Osteocyte (in vitro differentiated cells): ENCODE data around the gene PGM5. TPM values are rescaled to one million over a fixed set of nuclear protein-coding genes. Genes with fewer than 3 reads are reported as not detected.

Experiments used
- DNase-seq: peaks from one replicate; pipeline ENCODE4 v3.0.0; 2021; ENCODE audit warnings: mixed read lengths; ENCODE audit not compliant: unreplicated experiment; ENCODE audit errors: extremely low spot score
- H3K27ac Mint-ChIP-seq: one replicate; pipeline ENCODE4 v1.8.0; 2021; ENCODE audit warnings: mild to moderate bottlenecking, mixed read lengths; ENCODE audit not compliant: unreplicated experiment
- H3K27me3 Mint-ChIP-seq: one replicate; pipeline ENCODE4 v1.8.0; 2021; ENCODE audit warnings: mixed read lengths; ENCODE audit not compliant: unreplicated experiment
- H3K36me3 Mint-ChIP-seq: one replicate; pipeline ENCODE4 v1.8.0; 2021; ENCODE audit warnings: mixed read lengths; ENCODE audit not compliant: unreplicated experiment
- H3K4me1 Mint-ChIP-seq: one replicate; pipeline ENCODE4 v1.8.0; 2021; ENCODE audit warnings: mixed read lengths; ENCODE audit not compliant: unreplicated experiment
- H3K4me3 Mint-ChIP-seq: one replicate; pipeline ENCODE4 v1.8.0; 2021; ENCODE audit warnings: mild to moderate bottlenecking, moderate library complexity, mixed read lengths; ENCODE audit not compliant: unreplicated experiment
- H3K9me3 Mint-ChIP-seq: one replicate; pipeline ENCODE4 v1.8.0; 2021; ENCODE audit warnings: mixed read lengths; ENCODE audit not compliant: unreplicated experiment
- CTCF ChIP-seq: fragments of 200-600 bp; sonication (generic); IDR thresholded peaks from 2 replicates; pipeline ENCODE4 v1.5.0; 2021; ENCODE audit warnings: antibody characterized with exemption, mild to moderate bottlenecking, moderate library complexity
- total RNA-seq: library from RNA; stranded (reverse); gene quantifications from 2 replicates; pipeline ENCODE4 v1.2.1, GENCODE V29; 2021

PGM5 gene
- total RNA-seq, 1 donor from 2014 or later: not detected

- H3K4me3 Mint-ChIP-seq: no peak overlapping the region
- no peak for TF ChIP-seq CTCF
- no peaks in the 10 kb centered on the region for H3K36me3 Mint-ChIP-seq
- H3K27me3 Mint-ChIP-seq: no peaks in the 10 kb centered on the region
- H3K9me3 Mint-ChIP-seq: peaks cover 7% of the 10 kb centered on the region
- no peak overlapping the region for H3K27ac Mint-ChIP-seq
- H3K4me1 Mint-ChIP-seq: no peaks in the 10 kb centered on the region
- no peak for DNase-seq
Measured at GRCh38 chr9:68562461-68562860, 206.1 kb downstream of the PGM5 start.

GRCh38 chr9:68567565-68567964 is 211.2 kb downstream of the PGM5 start:
- Mint-ChIP-seq H3K36me3 (no peaks in the 10 kb centered on the region), H3K27ac (no peak overlapping the region), H3K9me3 (no peaks in the 10 kb centered on the region), H3K4me3 (no peak overlapping the region), H3K4me1 (no peaks in the 10 kb centered on the region), H3K27me3 (no peaks in the 10 kb centered on the region)
- TF ChIP-seq CTCF: no peak
- no peak for DNase-seq

GRCh38 chr9:68574150-68574549 is 217.7 kb downstream of the PGM5 start:
- Mint-ChIP-seq H3K4me1 (no peaks in the 10 kb centered on the region), H3K4me3 (no peak overlapping the region), H3K36me3 (no peaks in the 10 kb centered on the region), H3K9me3 (no peaks in the 10 kb centered on the region), H3K27ac (no peak overlapping the region), H3K27me3 (no peaks in the 10 kb centered on the region)
- no peak for TF ChIP-seq CTCF
- no peak for DNase-seq

- Mint-ChIP-seq H3K36me3 (no peaks in the 10 kb centered on the region), H3K4me1 (no peaks in the 10 kb centered on the region), H3K27ac (no peak overlapping the region), H3K27me3 (no peaks in the 10 kb centered on the region), H3K9me3 (no peaks in the 10 kb centered on the region), H3K4me3 (no peak overlapping the region)
- no peak for DNase-seq
- TF ChIP-seq CTCF: no peak
Measured at GRCh38 chr9:68575817-68576216, 219.4 kb downstream of the PGM5 start.

GRCh38 chr9:68577774-68578591 is 221.6 kb downstream of the PGM5 start:
- Mint-ChIP-seq H3K27me3 (no peaks in the 10 kb centered on the region), H3K9me3 (no peaks in the 10 kb centered on the region), H3K36me3 (no peaks in the 10 kb centered on the region), H3K4me1 (no peaks in the 10 kb centered on the region), H3K4me3 (no peak overlapping the region), H3K27ac (no peak overlapping the region)
- TF ChIP-seq CTCF: no peak
- DNase-seq: no peak

Other genes with a start within 250 kb of the PGM5 start
- 23.1 and 25.4 TPM in 2 replicates for gene ZNG1C, start 114.6 kb upstream of the PGM5 start, total RNA-seq
- 0.26 TPM in 1 of 2 replicates, not detected in the other for gene FOXD4L3, start 53.7 kb upstream of the PGM5 start, total RNA-seq
- not detected in 2 replicates for gene TMEM252, start 184.3 kb downstream of the PGM5 start, total RNA-seq